ENCODE data around the gene OBSCN. TPM values are rescaled to one million over a fixed set of nuclear protein-coding genes. Genes with fewer than 3 reads are reported as not detected.

The OBSCN gene
- total RNA-seq, 1 donor from 2014 or later = 17.5 TPM

DNA sequence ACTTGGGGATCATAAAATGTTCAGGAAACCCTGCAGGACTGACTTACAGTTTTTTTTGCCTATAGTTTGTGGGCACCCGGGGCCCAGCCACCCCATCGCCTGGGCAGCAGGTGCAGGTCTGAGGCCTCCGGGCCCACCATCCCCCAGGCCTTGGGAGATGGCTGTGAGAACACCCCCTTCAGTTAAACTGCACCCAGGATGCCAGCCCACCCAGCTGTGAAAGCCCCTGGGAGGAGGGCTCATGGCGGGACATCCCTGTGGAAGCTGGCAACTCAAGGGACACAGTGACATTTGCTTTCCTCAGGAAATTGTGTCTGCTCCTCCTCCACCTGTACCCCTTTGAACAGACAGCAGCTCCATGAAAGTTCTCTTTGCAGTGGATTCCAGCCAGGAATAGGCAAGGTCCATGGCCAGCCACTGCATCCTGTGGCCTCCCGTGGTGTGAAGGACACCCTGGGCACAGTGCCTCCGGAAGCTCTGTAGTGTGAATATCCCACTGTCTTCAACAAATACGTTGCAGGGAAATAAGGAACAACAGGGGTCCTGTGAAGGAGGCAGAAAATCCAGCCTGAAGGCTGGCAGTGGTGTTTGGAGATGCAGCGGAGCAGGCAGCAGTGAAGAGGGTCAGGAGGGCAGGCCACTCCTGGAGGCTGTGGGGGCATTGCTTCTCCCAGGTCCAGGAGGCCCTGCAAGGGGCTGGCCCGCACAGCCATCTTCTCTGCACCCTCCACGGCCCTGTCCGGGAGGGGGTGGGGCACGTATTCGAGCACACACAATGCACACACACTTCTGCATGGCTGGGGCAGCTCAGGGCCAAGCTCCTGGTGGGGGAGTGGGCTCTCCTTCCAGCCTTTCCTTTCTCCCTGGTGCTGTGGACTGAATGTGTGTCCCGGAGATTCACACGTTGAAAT lies 2.1 kb upstream of the OBSCN start:
- DNase-seq (ENCODE audit: low read depth) (no peak), FAIRE-seq (no peak)
- no peaks in the 10 kb centered on the region for H3K27me3 ChIP-seq (ENCODE audit: insufficient read depth, low read length)
- no peaks in the 10 kb centered on the region for H3K36me3 ChIP-seq (ENCODE audit: insufficient read depth, low read length)
- H3K27ac ChIP-seq (ENCODE audit: low read depth, low read length) = no peak overlapping the region
- no peaks in the 10 kb centered on the region for H3K4me1 Mint-ChIP-seq (ENCODE audit: low read depth, unreplicated experiment)
- no peaks in the 10 kb centered on the region for H3K4me1 ChIP-seq (ENCODE audit: insufficient read depth, low read length)
- H3K27me3 Mint-ChIP-seq (ENCODE audit: low read depth, unreplicated experiment) = peaks cover 6% of the 10 kb centered on the region
- H4K20me1 ChIP-seq (ENCODE audit: insufficient read depth, low read length) = no peaks in the 10 kb centered on the region
- H3K9me3 Mint-ChIP-seq (ENCODE audit: unreplicated experiment) = peaks cover 2% of the 10 kb centered on the region
- H2AFZ ChIP-seq (ENCODE audit: low read depth, low read length) = no peak overlapping the region
- no peak overlapping the region for H3K4me2 ChIP-seq (ENCODE audit: low read length)
- H3K9me3 ChIP-seq (ENCODE audit: insufficient read depth, low read depth, low read length) = no peaks in the 10 kb centered on the region
- peaks cover 5% of the 10 kb centered on the region for H3K36me3 Mint-ChIP-seq (ENCODE audit: low read depth, unreplicated experiment)
- H3K4me3 Mint-ChIP-seq (ENCODE audit: unreplicated experiment) = no peak overlapping the region
- no peak overlapping the region for H3K9ac ChIP-seq (ENCODE audit: low read length)
- H3K27ac Mint-ChIP-seq (ENCODE audit: unreplicated experiment) = no peak overlapping the region
- no peaks in the 10 kb centered on the region for H3K79me2 ChIP-seq (ENCODE audit: insufficient read depth, low read length)
- H3K4me3 ChIP-seq (ENCODE audit: insufficient read depth, low read depth, low read length) = no peak overlapping the region
- no peak for TF ChIP-seq EZH2 (IDR thresholded peaks at IDR 0.05; ENCODE audit: insufficient read depth, low read length)
- TF ChIP-seq CTCF (IDR thresholded peaks at IDR 0.05; ENCODE audit: insufficient read depth, low read depth, low read length) = no peak

GRCh38 chr1:228206582-228207351 lies 1.1 kb upstream of the OBSCN start:
- H3K36me3 ChIP-seq (ENCODE audit: insufficient read depth, low read length) = no peaks in the 10 kb centered on the region
- H3K79me2 ChIP-seq (ENCODE audit: insufficient read depth, low read length) = no peaks in the 10 kb centered on the region
- no peak overlapping the region for H3K27ac Mint-ChIP-seq (ENCODE audit: unreplicated experiment)
- H3K4me3 Mint-ChIP-seq (ENCODE audit: unreplicated experiment) = no peak overlapping the region
- TF ChIP-seq EZH2 (IDR thresholded peaks at IDR 0.05; ENCODE audit: insufficient read depth, low read length) (no peak), CTCF (IDR thresholded peaks at IDR 0.05; ENCODE audit: insufficient read depth, low read depth, low read length) (no peak)
- no peaks in the 10 kb centered on the region for H3K4me1 Mint-ChIP-seq (ENCODE audit: low read depth, unreplicated experiment)
- no peak overlapping the region for H3K27ac ChIP-seq (ENCODE audit: low read depth, low read length)
- peaks cover 3% of the 10 kb centered on the region for H3K36me3 Mint-ChIP-seq (ENCODE audit: low read depth, unreplicated experiment)
- no peaks in the 10 kb centered on the region for H3K27me3 ChIP-seq (ENCODE audit: insufficient read depth, low read length)
- H3K9me3 ChIP-seq (ENCODE audit: insufficient read depth, low read depth, low read length) = no peaks in the 10 kb centered on the region
- no peak overlapping the region for H3K4me3 ChIP-seq (ENCODE audit: insufficient read depth, low read depth, low read length)
- no peak for DNase-seq (ENCODE audit: low read depth)
- H3K4me2 ChIP-seq (ENCODE audit: low read length) = no peak overlapping the region
- H3K4me1 ChIP-seq (ENCODE audit: insufficient read depth, low read length) = no peaks in the 10 kb centered on the region
- no peak for FAIRE-seq
- H3K9ac ChIP-seq (ENCODE audit: low read length) = no peak overlapping the region
- peaks cover 12% of the 10 kb centered on the region for H3K27me3 Mint-ChIP-seq (ENCODE audit: low read depth, unreplicated experiment)
- H4K20me1 ChIP-seq (ENCODE audit: insufficient read depth, low read length) = no peaks in the 10 kb centered on the region
- H2AFZ ChIP-seq (ENCODE audit: low read depth, low read length) = no peak overlapping the region
- H3K9me3 Mint-ChIP-seq (ENCODE audit: unreplicated experiment) = peaks cover under 1% of the 10 kb centered on the region
